NCI-H748 (cell line): ENCODE data around the gene TXN2.
"Not testable (repeated sequence)": the region's sequence is repeated elsewhere in the genome, so short reads cannot be mapped to it uniquely, and the experiment has no call there.

ENCODE experiments used
- DNase-seq: peaks from one replicate; lab custom pipeline; 2025; ENCODE audit not compliant: unreplicated experiment; lab: John Stamatoyannopoulos, UW

TXN2 gene

GRCh38 chr22:36481393-36482168, at the start of gene TXN2:
Gene TXN2, minus strand, starts transcription at chr22:36481640. Its CDS starts 803 bp downstream, at chr22:36480837.
- peak; percentile 94 for DNase-seq

- DNase-seq: peak; percentile 99
These were observed 47.6 kb upstream of the TXN2 start, which contains the start of gene EIF3D for GRCh38 chr22:36528795-36529751. Gene EIF3D, minus strand, starts transcription at chr22:36529166. Its CDS starts 3,045 bp downstream, at chr22:36526121.

GRCh38 chr22:36528341-36528740, 46.9 kb upstream of the TXN2 start:
- no peak for DNase-seq

- no peak for DNase-seq
These were observed 41.2 kb upstream of the TXN2 start for GRCh38 chr22:36522662-36523061.

- no peak for DNase-seq
These were observed 39.0 kb upstream of the TXN2 start for GRCh38 chr22:36520423-36520822.

- not testable (repeated sequence) for DNase-seq
These were observed 38.5 kb upstream of the TXN2 start for GRCh38 chr22:36519906-36520305.

- DNase-seq: no peak
These were observed 33.3 kb upstream of the TXN2 start for GRCh38 chr22:36514766-36515165.

- DNase-seq: no peak
These were observed 31.6 kb upstream of the TXN2 start for GRCh38 chr22:36512991-36513390.

- no peak for DNase-seq
These were observed 30.9 kb upstream of the TXN2 start for GRCh38 chr22:36512333-36512732.

GRCh38 chr22:36510966-36511881, 29.8 kb upstream of the TXN2 start:
- peak; percentile 20 for DNase-seq

GRCh38 chr22:36510384-36510783, 28.9 kb upstream of the TXN2 start:
- DNase-seq: no peak

- no peak for DNase-seq
These were observed 26.1 kb upstream of the TXN2 start for GRCh38 chr22:36507518-36508010.

GRCh38 chr22:36506637-36507517, 25.4 kb upstream of the TXN2 start, which contains the start of gene FOXRED2:
Gene FOXRED2, minus strand, starts transcription at chr22:36507040. Its CDS starts 618 bp downstream, at chr22:36506422.
- peak; percentile 91 for DNase-seq

GRCh38 chr22:36505998-36506635, 24.7 kb upstream of the TXN2 start:
- no peak for DNase-seq

- no peak for DNase-seq
These were observed 16.6 kb upstream of the TXN2 start for GRCh38 chr22:36497910-36498665.

- no peak for DNase-seq
These were observed 12.3 kb upstream of the TXN2 start for GRCh38 chr22:36493690-36494110.

GRCh38 chr22:36492109-36492508, 10.7 kb upstream of the TXN2 start:
- no peak for DNase-seq

- DNase-seq: no peak
These were observed 9.7 kb upstream of the TXN2 start for GRCh38 chr22:36491155-36491554.
